Thymus (tissue), 11 donors: ENCODE data around the gene OXSR1. TPM values are rescaled to one million over a fixed set of nuclear protein-coding genes. Genes with fewer than 3 reads are reported as not detected.

ENCODE experiments used
- DNase-seq, 9 donors: peaks; one replicate each; pipeline ENCODE4 v3.0.0-alpha.2; 2013; ENCODE audit warnings: low spot score in 9 of 9, low read depth in 6 of 9, missing footprints in 1 of 9
- H3K27ac ChIP-seq, 2 donors: one replicate each; pipeline ENCODE4 v1.5.1; 2013; ENCODE audit warnings: control low read depth in 1 of 2, low read depth in 1 of 2, low read length in 1 of 2, mild to moderate bottlenecking in 1 of 2, moderate library complexity in 1 of 2
- H3K27me3 ChIP-seq, 2 donors: one replicate each; pipeline ENCODE4 v1.5.1; 2013; ENCODE audit warnings: low read length in 1 of 2; ENCODE audit not compliant: control insufficient read depth in 2 of 2, insufficient read depth in 1 of 2
- H3K36me3 ChIP-seq, 2 donors: one replicate each; pipeline ENCODE4 v1.5.1; 2013; ENCODE audit warnings: low read length in 1 of 2, mild to moderate bottlenecking in 1 of 2, moderate library complexity in 1 of 2; ENCODE audit not compliant: control insufficient read depth in 2 of 2, insufficient read depth in 2 of 2
- H3K4me1 ChIP-seq, 2 donors: one replicate each; pipeline ENCODE4 v1.5.1; 2013; ENCODE audit warnings: low read length in 2 of 2; ENCODE audit not compliant: control insufficient read depth in 2 of 2, insufficient read depth in 2 of 2
- H3K4me3 ChIP-seq, 2 donors: one replicate each; pipeline ENCODE4 v1.5.1; 2013; ENCODE audit warnings: low read length in 2 of 2, control low read depth in 1 of 2, mild to moderate bottlenecking in 1 of 2
- H3K9me3 ChIP-seq, 2 donors: one replicate each; pipeline ENCODE4 v1.5.1; 2013; ENCODE audit warnings: low read length in 1 of 2, mild to moderate bottlenecking in 1 of 2; ENCODE audit not compliant: control insufficient read depth in 2 of 2, insufficient read depth in 1 of 2
- WGBS: extraction: QIAGEN DNeasy Blood & Tissue Kit; methylation state at CpG from one replicate; pipeline ENCODE4 v1.1.7; 2013; 5-methylcytosine and 5-hydroxymethylcytosine counted together
- polyA plus RNA-seq: library from polyadenylated mRNA; stranded (reverse); fragments of 200-250 nt; gene quantifications from one replicate; pipeline ENCODE4 v1.2.3, GENCODE V29; 2013
- total RNA-seq: library from RNA; stranded (reverse); fragments of 120-200 nt; gene quantifications from one replicate; pipeline ENCODE4 v1.2.4, GENCODE V29; 2013
- donor health status: healthy.

The OXSR1 gene
- total and polyA plus RNA-seq, 2 donors, result 23.0 to 33.0 TPM

- no peak for DNase-seq
- Histone ChIP-seq H3K27ac (no peak overlapping the region), H3K4me1 (no peaks in the 10 kb centered on the region), H3K36me3 (peaks cover 41 to 44% of the 10 kb centered on the region in 2 donors), H3K27me3 (no peaks in the 10 kb centered on the region), H3K4me3 (no peak overlapping the region), H3K9me3 (no peaks in the 10 kb centered on the region)
- 100% methylated on average over 1 of the region's 1 CpG for WGBS
Measured at GRCh38 chr3:38119248-38119544, 46.1 kb upstream of the OXSR1 start.

- Histone ChIP-seq H3K4me1 (no peaks in the 10 kb centered on the region), H3K4me3 (no peak overlapping the region), H3K36me3 (peaks cover 49 to 52% of the 10 kb centered on the region in 2 donors), H3K27ac (no peak overlapping the region), H3K27me3 (no peaks in the 10 kb centered on the region), H3K9me3 (no peaks in the 10 kb centered on the region)
- 91% methylated on average over 7 of the region's 7 CpGs for WGBS
- DNase-seq, result no peak
Measured at GRCh38 chr3:38119821-38120692, 45.3 kb upstream of the OXSR1 start.

DNA sequence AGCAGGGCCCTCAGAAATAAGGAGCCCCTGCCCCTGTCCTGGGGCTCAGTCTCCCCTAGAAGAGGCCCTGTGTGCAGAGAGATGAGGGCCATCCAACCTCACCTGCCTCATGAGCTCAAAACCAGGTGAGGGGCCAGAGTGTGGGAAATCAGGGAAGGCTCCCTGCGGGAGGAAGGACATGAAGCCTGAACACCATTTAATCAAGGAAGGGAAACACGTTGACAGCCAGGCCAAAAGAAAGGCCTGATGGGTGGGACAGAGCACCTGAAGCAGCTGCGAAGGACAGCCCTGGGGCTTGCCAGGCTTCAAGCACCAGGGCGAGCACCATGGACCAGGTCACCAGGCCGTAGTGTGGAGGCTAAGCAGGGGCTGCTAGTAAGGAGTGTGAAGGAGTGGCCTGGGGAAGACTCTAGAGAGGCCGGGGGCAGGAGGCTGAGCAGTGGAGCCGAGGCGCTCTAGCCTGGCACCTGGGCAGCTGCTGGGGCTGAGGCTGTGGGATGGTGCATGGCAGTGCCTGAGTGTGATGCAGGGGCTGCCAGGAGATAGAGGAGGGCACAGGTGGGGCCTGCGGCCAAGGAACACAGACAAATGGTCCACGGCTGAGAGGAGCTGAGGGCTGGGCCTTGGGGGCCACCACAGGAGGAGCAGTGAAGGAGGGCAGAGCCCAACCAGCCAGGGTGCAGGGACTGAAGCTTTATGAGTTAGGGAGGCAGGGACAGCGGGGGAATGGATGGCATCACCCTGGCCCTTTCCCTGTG lies 44.5 kb upstream of the OXSR1 start:
- no peak for DNase-seq
- WGBS, result 96% methylated on average over 11 of the region's 11 CpGs
- peaks cover 56 to 60% of the 10 kb centered on the region in 2 donors for H3K36me3 ChIP-seq

GRCh38 chr3:38121451-38121831 lies 43.9 kb upstream of the OXSR1 start:
- DNase-seq, result no peak
- Histone ChIP-seq H3K27ac (no peak overlapping the region), H3K4me3 (no peak overlapping the region), H3K27me3 (no peaks in the 10 kb centered on the region), H3K9me3 (no peaks in the 10 kb centered on the region), H3K4me1 (no peaks in the 10 kb centered on the region), H3K36me3 (peaks cover 61 to 66% of the 10 kb centered on the region in 2 donors)
- 97% methylated on average over 9 of the region's 9 CpGs for WGBS

More for the DNA sequence above, 44.5 kb upstream of the OXSR1 start:
- Histone ChIP-seq H3K27me3 (no peaks in the 10 kb centered on the region), H3K4me1 (no peaks in the 10 kb centered on the region), H3K9me3 (no peaks in the 10 kb centered on the region), H3K4me3 (no peak overlapping the region), H3K27ac (no peak overlapping the region)

- DNase-seq, result no peak
- Histone ChIP-seq H3K9me3 (no peaks in the 10 kb centered on the region), H3K4me1 (no peaks in the 10 kb centered on the region), H3K27me3 (no peaks in the 10 kb centered on the region), H3K27ac (no peak overlapping the region), H3K4me3 (no peak overlapping the region), H3K36me3 (peaks cover 66 to 71% of the 10 kb centered on the region in 2 donors)
- 98% methylated on average over 13 of the region's 13 CpGs for WGBS
Measured at GRCh38 chr3:38121832-38122461, 43.4 kb upstream of the OXSR1 start.

DNA sequence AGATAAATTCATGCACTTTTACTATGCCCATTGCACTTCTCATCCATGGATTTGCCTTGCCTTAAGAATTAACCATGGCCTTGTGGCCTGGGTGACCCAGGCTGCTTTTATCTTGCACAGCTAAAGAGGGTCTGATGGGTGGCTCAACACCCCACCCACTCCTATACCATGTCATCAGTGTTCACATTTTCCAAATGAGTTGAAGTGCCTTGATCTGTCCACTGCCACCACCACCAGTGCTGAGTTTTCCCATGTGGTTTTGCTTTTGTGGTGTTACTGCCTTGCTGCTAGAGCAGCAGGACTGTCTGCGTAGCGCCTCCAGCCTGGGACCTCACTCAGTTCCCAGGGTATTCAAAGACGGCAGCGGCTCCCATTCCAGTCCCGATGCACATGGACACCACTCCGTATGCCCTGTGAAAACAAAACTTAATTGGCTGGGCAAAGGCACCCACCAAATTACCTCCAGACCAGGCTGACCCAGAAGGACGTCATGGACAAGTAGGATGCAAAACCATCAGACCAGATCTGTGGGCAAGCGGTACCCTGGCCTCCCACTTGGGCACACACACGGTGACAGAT lies 42.5 kb upstream of the OXSR1 start:
- Histone ChIP-seq H3K27me3 (no peaks in the 10 kb centered on the region), H3K36me3 (peaks cover 75 to 80% of the 10 kb centered on the region in 2 donors), H3K27ac (no peak overlapping the region), H3K4me3 (no peak overlapping the region), H3K9me3 (no peaks in the 10 kb centered on the region), H3K4me1 (no peaks in the 10 kb centered on the region)
- no peak for DNase-seq
- WGBS, result 94% methylated on average over 9 of the region's 9 CpGs

DNA sequence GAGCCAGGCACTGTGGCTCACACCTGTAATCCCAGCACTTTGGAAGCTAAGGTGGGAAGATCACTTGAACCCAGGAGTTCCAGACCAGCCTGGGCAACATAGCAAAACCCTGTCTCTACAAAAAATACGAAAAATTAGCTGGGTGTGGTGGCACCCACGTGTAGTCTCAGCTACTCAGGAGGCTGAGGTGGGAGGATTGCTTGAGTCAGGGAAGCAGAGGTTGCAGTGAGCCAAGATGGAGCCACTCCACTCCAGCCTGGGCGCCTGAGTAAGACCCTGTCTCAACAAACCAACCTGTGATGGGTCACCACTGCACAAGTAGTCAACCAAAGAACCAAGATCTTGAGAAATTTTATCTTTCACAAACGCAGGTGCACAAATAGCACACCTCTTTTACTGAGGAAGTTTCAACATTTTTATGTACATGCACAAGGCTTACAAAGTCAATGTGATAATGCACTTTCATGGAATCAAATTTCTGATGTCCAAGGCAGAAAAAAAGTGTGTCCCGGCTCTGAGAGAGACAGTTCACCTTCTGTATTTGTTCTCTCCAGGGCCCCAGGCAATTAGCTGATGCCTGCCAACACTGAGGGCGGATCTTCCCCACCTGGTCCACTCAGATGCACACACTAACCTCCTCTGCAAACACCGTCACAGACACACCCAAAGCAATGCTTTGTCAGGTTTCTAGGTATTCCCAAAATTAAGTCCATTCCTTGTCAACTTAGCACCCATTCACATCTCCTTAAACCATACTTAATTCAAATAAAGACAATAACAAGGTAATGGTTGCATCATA lies 40.8 kb upstream of the OXSR1 start:
- Histone ChIP-seq H3K4me1 (no peaks in the 10 kb centered on the region), H3K36me3 (peaks cover 88 to 89% of the 10 kb centered on the region in 2 donors), H3K27me3 (no peaks in the 10 kb centered on the region), H3K4me3 (no peak overlapping the region), H3K9me3 (no peaks in the 10 kb centered on the region), H3K27ac (no peak overlapping the region)
- no peak for DNase-seq
- 91% methylated on average over 7 of the region's 7 CpGs for WGBS

DNA sequence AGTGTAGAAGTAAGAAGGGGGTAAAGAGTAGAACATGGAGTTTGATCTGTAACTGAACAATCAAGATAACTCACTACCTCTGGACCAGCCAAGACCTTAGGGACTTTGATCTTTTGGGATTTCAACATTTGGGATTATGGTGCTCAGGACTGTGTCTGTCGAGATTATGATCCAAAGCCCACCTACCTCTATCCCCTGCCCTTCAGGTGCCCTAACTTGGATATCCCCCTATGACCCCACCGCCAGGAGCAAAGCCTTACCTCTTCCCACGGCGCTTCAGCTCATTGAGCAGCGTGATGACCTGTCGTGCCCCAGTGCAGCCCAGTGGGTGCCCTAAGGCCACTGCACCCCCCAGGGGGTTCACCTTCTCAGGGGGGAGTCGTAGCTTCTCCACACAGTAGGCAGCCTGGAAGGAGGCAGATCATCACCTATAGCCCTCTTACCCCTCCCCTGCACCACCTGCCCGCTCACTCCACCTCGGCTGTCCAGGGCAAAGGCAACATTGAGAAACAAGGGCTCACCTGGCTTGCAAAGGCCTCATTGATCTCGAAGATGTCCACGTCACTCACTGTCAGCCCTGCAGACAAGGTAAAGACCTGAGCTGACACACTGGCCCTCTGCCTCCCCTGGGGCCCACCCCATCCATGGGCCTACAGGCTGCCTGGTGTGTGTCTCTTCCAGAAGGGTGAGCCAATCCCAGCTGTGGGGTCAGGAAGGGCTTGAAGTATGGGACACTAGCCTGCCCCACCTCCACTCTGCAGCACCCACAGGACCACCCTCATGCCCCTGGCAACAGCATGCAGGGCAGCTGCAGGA lies 39.8 kb upstream of the OXSR1 start:
- WGBS, result 98% methylated on average over 11 of the region's 11 CpGs
- Histone ChIP-seq H3K4me3 (no peak overlapping the region), H3K4me1 (no peaks in the 10 kb centered on the region), H3K27ac (no peak overlapping the region), H3K9me3 (no peaks in the 10 kb centered on the region), H3K27me3 (no peaks in the 10 kb centered on the region), H3K36me3 (peaks cover 90 to 94% of the 10 kb centered on the region in 2 donors)
- no peak for DNase-seq
